SKM-1 treated with dmso at 0.1 percent for 144 hours (cell line): ENCODE data around the gene ZNF438.
"Not testable (repeated sequence)": the region's sequence is repeated elsewhere in the genome, so short reads cannot be mapped to it uniquely, and the experiment has no call there.

ENCODE experiments used
- DNase-seq: peaks from one replicate; lab custom pipeline; 2025; ENCODE audit not compliant: unreplicated experiment; lab: John Stamatoyannopoulos, UW

The ZNF438 gene

DNA sequence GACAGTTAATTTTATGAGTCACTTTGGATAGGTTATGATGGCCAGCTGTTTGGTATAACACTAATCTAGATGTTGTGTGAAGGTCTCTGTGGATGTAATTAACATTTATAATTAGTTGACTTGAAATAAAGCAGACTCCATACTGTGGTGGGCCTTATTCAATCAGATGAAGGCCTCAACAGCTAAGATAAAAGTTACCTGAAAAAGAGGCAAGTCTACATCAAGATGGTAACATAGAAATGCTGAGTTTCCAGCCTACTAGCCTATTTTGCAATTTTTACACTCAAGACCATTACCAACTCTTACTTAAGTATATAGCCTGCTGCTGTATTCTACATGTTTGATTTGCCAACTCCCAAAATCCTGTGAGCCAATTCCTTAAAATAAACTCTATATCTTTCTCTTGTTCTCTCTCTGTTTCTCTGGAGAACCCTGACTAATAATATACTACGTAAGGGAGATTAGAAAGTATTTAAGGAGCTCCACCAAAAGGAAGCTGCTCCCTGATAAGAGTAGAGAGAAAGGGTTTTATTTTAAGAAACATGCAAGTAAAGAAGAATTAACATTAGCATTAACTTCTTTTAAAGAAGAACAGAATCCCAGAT lies 42.7 kb downstream of the ZNF438 start:
- DNase-seq: no peak

DNA sequence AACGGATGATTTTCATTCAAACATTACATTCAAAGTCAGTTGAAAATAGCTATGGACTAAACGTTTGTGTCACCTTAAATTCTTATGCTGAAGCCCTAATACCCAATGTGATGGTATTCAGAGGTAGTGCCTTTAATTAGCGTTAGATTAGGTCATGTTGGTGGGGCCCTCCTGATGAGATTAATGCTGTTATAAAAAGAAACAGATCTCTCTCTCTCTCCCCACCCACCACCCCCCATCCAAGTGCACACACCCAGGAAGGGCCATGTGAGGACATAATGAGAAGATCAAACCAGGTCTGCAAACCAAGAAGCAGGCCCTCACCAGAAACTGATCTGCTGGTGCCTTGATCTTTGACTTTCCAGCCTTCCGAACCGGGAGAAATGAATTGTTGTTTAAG lies 44.2 kb downstream of the ZNF438 start:
- no peak for DNase-seq

GRCh38 chr10:30986053-30986555 lies 45.6 kb downstream of the ZNF438 start:
- DNase-seq: no peak

GRCh38 chr10:30985512-30985911 lies 46.2 kb downstream of the ZNF438 start:
- no peak for DNase-seq

DNA sequence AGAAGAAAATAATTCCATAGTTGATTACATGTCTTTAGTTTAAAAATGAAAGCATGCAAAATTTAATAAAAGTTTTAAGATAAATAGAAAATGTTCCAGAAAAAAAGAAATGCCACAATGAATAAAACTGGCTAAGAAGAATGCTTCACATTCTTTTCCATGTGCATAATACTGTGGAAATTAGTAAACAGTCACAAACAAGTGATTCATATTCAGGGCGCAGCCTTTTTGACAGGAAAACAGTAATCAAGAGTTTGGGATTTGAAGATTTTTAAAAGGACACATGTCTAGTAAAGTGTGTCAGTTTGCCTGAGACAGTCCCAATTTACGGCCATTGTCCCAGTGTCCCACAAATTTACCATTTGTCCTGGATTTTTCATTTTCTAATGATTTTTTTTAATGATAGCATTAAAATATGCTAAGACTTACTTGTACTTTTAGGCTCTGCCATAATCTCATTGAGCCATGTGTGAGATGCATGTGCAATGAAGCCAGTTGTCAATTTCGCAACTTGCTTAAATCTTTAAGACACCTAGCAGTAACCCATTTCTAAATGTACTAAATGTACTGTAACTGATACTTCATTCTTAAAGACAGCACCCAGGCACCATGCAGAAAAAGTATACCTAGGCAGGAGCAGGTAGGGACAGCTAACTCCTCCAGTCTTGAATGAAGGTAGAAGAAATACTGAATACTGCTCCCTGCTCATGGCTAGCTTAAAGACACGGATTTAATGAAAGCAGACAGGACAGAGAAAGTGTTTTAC lies 46.9 kb downstream of the ZNF438 start:
- DNase-seq: no peak

DNA sequence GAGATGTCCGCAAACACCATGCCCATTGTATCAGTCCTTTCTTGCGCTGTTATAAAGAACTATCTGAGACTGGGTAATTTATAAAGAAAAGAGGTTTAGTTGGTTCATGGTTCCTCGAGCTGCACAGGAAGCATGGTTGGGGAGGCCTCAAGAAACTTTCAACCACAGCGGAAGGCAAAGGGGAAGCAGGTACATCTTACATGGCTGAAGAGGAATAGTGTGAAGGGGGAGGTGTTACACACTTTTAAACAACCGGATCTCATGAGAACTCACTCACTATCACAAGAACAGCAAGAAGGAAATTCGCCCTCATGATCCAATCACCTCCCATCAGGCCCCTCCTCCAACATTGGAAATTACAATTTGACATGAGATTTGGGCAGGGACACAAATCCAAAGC lies 48.5 kb downstream of the ZNF438 start:
- not testable (repeated sequence) for DNase-seq

DNA sequence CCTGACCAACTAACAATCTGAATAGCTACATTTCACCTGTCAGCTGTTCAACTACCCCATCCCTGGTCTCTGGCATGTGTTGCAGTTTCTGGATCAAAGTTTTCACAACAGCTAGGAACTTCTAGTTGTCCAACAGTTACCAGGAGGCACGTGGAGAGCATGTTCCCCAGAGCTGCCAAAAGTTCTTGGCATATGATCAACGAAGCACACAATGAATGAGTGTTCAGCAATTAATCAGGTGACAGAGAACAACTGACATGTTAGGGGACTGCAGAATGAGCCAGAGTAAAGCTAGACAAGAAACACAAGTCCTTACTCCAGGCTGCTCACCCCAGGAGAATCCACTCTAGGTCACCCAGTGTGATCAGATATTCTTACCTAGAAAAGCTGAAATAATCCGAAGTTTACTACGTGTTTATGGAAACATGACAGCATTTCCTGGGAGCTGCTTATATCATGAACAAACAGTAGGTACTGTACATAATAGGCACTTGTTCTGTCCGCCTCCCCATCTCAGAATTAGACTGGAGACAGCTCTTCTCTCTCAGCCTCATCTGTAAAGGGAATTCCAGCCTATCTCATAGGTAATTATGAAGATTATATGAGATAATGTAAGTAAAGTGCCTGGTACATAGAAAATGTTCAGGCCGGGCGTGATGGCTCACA lies 50.6 kb downstream of the ZNF438 start:
- DNase-seq: no peak

GRCh38 chr10:30979956-30980355 lies 51.7 kb downstream of the ZNF438 start:
- DNase-seq: no peak

DNA sequence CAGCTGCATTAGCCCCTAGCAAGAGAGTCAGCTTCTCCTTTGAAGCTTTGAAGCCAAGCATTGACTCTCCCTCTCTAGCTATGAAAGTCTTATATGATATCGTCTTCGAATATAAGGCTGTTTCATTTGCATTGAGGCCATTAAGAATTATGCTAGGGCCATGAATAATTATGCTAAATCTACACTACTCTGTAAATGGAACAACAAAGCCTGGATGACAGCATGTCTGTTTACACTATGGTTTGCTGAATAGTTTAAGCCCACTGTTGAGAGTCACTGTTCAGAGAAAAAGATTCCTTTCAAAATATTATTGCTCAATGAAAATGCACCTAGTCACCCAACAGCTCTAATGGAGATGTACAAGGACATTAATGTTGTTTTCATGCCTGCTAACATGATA lies 52.8 kb downstream of the ZNF438 start:
- no peak for DNase-seq

DNA sequence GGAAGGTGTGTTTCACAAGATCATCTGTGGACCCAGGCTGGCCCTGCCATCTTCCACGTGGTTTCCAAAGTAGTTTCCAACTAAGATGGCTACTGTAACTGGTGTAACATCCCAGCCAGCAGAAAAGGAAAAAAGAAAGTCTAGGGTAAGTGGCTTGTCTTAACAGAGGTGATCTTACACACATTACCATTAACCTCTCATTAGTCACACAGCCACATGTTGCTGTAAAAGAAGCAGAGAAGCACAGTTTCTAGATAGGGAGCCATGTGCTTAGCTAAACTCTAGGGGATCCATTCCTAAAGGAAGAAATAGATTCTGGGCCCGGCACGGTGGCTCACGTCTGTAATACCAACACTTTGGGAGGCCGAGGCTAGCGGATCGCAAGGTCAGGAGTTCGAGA lies 54.3 kb downstream of the ZNF438 start:
- DNase-seq: no peak

GRCh38 chr10:30974773-30975415 lies 56.8 kb downstream of the ZNF438 start:
- no peak for DNase-seq

- no peak for DNase-seq
These were observed 57.3 kb downstream of the ZNF438 start for GRCh38 chr10:30974355-30974754.

- no peak for DNase-seq
These were observed 57.9 kb downstream of the ZNF438 start for GRCh38 chr10:30973737-30974136.

- DNase-seq: no peak
These were observed 60.8 kb downstream of the ZNF438 start for GRCh38 chr10:30970760-30971460.

GRCh38 chr10:30968711-30969110 lies 63.0 kb downstream of the ZNF438 start:
- no peak for DNase-seq

DNA sequence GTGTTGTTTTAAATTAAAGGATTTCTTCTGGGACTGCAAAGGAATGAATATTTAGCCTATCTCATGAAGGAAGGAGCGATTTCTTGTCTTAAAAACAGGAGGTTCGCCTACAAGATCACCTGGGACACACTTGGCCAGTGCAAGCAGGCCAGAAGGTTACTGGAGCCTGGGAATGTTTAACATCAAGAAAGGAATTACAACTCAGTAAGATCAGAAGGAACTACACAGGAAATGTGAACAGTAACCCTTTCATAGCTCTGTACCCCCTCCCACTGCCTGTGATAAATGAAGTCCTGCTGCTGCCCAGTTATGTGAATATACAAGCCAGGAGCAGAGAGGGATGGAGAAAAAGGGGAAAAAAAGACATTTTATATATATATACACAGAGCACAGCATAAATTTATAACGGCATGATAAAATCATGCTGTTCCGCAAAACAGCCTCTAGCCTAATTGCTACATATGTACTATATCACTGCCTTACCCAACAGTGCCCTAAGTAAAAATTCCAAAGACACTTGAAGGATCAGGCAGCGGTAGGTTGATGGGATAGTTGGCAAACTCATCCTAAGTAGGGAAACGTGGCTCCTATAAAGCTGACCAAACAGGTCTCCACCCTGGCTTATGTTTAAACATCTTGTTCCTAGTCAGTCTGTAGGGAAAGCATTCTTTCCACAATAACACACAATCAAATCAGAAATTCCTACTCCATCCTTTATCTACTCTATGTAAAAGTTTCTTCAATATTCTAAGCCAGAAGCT lies 63.8 kb downstream of the ZNF438 start:
- no peak for DNase-seq

DNA sequence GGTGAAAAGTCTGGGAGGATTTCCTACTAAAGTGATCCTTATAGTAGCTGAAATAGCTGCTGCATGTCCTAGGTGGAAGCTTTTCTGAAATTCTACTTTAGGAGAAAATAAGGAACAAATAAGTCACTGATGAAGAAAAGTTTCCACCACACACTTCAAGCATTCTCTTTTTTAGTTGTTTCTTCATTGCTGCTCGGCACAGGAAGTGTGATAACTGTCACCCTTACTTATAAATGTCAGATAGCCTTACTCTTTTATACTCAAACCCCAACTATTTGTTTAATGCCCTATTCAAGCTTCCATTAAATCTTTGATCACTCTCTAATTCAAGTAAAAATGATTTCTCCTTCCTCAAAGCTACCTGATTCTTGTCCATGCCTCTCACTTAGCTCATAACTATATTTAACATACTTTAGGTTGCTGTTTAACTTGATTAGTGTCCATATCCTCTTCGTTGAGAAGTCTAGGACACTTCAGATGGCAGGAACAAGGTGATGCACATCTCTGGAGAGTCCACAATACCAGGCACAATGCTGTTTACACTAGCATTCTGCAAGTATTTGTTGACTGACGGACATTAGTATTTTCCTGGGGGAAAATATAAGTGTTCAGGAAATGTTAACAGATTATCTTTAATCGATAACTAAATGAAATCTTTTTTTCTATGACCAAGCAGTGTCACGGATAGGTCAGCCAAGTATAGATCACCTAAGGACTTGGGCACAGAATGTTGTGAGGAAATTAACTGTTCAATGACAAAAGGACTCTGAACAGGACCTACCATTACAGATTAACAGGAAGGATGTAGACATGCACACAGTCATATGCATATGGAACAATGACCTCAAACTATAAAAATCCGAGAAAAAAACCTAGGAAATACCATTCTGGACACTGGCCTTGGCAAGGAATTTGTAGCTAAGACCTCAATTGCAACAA lies 67.4 kb downstream of the ZNF438 start:
- DNase-seq: no peak

- DNase-seq: no peak
These were observed 69.1 kb downstream of the ZNF438 start for GRCh38 chr10:30962522-30962921.

GRCh38 chr10:30959836-30960210 lies 71.8 kb downstream of the ZNF438 start:
- no peak for DNase-seq
